Activated CD8-positive, alpha-beta memory T cell treated with anti-CD3 and anti-CD28 coated beads for 24 hours (primary cell): Measurements from ENCODE around the gene ITGA5.

ENCODE experiments used
- DNase-seq: peaks from one replicate; pipeline ENCODE4 v3.0.0-alpha.2; 2020

The ITGA5 gene

GRCh38 chr12:54419088-54419887 lies at the start of gene ITGA5:
Gene ITGA5, minus strand, starts transcription at chr12:54419266. Its CDS starts 68 bp downstream, at chr12:54419198.
- DNase-seq: peak; percentile 73

- no peak for DNase-seq
Observed at GRCh38 chr12:54465857-54466523, 46.9 kb upstream of the ITGA5 start.

- no peak for DNase-seq
Observed at GRCh38 chr12:54463484-54463883, 44.4 kb upstream of the ITGA5 start.

GRCh38 chr12:54463034-54463433 lies 44.0 kb upstream of the ITGA5 start:
- no peak for DNase-seq

- no peak for DNase-seq
Observed at GRCh38 chr12:54460317-54460923, 41.4 kb upstream of the ITGA5 start.

GRCh38 chr12:54459355-54459754 lies 40.3 kb upstream of the ITGA5 start:
- no peak for DNase-seq

GRCh38 chr12:54455760-54456469 lies 36.8 kb upstream of the ITGA5 start:
- no peak for DNase-seq

GRCh38 chr12:54452628-54453027 lies 33.6 kb upstream of the ITGA5 start:
- DNase-seq: no peak

- DNase-seq: no peak
Observed at GRCh38 chr12:54448344-54448743, 29.3 kb upstream of the ITGA5 start.

- no peak for DNase-seq
Observed at GRCh38 chr12:54447917-54448316, 28.9 kb upstream of the ITGA5 start.

- no peak for DNase-seq
Observed at GRCh38 chr12:54444206-54444605, 25.1 kb upstream of the ITGA5 start.

GRCh38 chr12:54443446-54443845 lies 24.4 kb upstream of the ITGA5 start:
- DNase-seq: no peak

GRCh38 chr12:54442961-54443360 lies 23.9 kb upstream of the ITGA5 start:
- no peak for DNase-seq

GRCh38 chr12:54442099-54442498 lies 23.0 kb upstream of the ITGA5 start:
- no peak for DNase-seq

- DNase-seq: no peak
Observed at GRCh38 chr12:54439521-54440255, 20.6 kb upstream of the ITGA5 start.

GRCh38 chr12:54439096-54439495 lies 20.0 kb upstream of the ITGA5 start:
- DNase-seq: no peak

- DNase-seq: no peak
Observed at GRCh38 chr12:54438517-54438916, 19.5 kb upstream of the ITGA5 start.

- DNase-seq: no peak
Observed at GRCh38 chr12:54437697-54438096, 18.6 kb upstream of the ITGA5 start.

- DNase-seq: no peak
Observed at GRCh38 chr12:54437243-54437642, 18.2 kb upstream of the ITGA5 start.

GRCh38 chr12:54432815-54433164 lies 13.7 kb upstream of the ITGA5 start:
- no peak for DNase-seq

GRCh38 chr12:54431911-54432814 lies 13.1 kb upstream of the ITGA5 start:
- no peak for DNase-seq
